Mucosa of gallbladder (tissue), 1 donor: ENCODE results near the gene IFNG-AS1. TPM values are rescaled to one million over a fixed set of nuclear protein-coding genes. Genes with fewer than 3 reads are reported as not detected.

Source experiments
- DNase-seq: peaks from one replicate; pipeline ENCODE4 v3.0.0-alpha.2; 2020; ENCODE audit warnings: low spot score
- total RNA-seq: library from RNA; stranded (reverse); gene quantifications from one replicate; pipeline ENCODE4 v1.2.1, GENCODE V29; 2021
- donor health status: DM: no; HTN: no; CAD: no.

Gene IFNG-AS1
- total RNA-seq, 1 donor from 2014 or later = not detected

- no peak for DNase-seq
These were observed 48.5 kb downstream of the IFNG-AS1 start for GRCh38 chr12:68037616-68038255.

DNA sequence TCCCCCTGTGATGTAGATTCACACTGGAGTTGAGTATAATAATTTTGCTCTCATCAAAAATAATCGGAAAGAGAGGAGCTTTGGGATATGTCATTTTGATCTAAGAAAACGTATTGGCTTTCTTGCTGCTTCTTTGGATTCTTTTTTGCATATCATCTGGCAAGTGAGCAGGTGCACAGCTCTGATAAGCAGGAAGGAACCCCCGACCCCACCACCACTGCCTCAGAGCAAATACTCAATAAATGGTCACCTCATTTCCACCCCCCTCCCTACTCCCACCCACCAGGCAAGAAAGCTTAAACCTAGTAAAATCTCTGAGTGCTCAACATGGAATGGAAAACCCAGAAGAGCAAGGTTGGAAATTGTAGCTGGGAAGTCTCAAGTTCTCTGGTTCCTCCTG, 49.4 kb downstream of the IFNG-AS1 start:
- DNase-seq = no peak

- DNase-seq = peak; percentile 75
These were observed 51.3 kb downstream of the IFNG-AS1 start for GRCh38 chr12:68040450-68041075.

DNA sequence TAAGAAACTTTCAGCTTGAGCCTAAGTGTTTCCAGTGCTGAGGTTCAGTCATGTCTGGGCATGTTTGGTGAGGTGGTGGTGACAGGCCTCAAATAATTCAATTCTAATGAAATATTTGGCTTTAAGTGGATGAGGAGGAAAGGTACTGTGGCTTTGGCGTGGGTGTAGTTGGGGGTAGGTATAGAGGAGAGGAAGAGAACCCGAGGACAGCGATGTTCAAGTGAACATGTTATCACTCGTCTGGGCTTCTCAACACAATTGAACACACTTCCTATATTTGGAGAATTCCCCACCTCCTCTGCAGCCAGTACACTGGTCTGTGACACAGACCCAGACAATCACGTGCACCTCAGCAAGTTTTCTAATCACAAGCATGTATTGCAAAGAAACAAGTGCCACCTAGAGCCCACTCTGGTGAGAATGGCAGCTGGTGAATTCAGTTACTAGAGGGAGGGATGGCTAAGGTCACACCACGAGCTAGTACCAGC, 53.0 kb downstream of the IFNG-AS1 start:
- DNase-seq = no peak

GRCh38 chr12:68043435-68043834, 54.2 kb downstream of the IFNG-AS1 start:
- no peak for DNase-seq

DNA sequence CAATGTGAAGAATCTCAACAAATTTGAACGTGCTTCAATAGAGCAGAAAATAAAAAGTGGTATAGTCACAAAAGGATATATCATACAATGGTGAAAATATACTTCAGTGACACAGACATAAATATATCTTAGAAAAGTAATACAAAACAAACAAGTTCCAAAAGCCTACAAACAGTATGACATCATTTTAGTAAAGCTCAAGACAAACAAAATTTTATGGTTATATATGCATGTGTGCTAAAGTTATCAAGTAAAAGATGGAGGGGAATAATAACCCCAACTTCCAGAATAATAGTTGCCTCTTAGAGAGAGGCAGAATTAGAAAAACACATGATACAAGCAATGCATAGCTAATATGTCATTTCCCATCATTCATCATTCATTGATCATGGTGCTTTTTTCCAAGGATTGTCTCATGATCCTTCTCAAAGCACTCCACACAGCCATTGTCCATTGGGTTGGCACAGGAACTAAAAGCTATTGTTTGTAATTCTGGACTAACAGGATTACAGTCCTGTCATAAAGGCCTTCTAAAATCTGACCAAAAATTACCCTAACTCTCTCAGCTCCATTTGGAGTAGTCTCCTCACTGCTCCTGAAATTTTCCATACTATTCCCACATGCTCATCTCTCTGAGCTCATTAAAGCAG, 59.5 kb downstream of the IFNG-AS1 start:
- DNase-seq = no peak

DNA sequence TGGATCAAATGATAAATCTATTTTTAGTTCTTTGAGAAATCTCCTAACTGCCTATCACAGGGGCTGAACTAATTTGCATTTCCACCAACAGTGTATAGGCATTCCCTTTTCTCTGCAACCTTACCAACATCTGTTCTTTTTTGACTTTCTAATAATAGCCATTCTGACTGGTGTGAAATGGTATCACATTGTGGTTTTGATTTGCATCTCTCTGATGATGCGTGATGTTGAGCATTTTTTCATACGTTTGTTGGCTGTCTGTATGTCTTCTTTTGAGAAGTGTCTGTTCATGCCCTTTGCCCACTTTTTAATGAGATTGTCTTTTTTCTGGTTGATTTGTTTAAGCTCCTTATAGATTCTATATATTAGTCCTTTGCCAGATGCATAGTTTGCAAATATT, 67.1 kb downstream of the IFNG-AS1 start:
- no peak for DNase-seq

- no peak for DNase-seq
These were observed 74.8 kb downstream of the IFNG-AS1 start for GRCh38 chr12:68063900-68064590.

DNA sequence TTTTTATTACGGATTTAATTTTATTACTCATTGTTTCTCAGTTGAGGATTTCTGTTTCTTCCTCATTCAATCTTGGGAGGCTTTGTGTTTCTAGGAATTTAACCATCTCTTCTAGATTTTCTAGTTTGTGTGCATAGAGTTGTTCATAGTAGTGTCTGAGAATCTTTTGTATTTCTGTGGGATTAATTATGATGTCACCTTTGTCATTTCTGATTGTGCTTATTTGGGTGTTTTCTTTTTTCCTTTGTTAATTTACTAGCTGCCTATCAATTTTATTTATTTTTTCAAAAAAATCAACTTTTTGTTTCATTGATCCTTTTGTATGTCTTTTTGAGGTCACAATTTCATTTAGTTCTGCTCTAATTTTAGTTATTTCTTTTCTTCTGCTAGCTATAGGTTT, 75.9 kb downstream of the IFNG-AS1 start:
- no peak for DNase-seq

DNA sequence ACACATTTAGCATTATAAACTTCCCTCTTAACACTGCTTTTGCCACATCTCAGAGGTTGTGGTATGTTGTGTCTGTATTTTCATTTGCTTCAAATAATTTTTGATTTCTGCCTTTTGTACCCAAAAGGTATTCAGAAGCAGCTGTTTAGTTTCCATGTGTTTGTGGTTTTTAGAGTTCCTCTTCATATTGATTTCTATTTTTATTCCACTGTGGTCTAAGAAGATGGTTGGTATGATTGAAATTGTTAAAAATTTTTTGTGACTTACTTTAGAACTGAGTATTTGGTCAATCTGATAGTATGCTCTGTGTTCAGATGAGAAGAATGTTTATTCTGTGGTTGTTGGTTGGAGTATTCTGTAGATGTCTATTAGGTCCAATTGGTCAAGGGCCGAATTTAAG, 76.4 kb downstream of the IFNG-AS1 start:
- no peak for DNase-seq

DNA sequence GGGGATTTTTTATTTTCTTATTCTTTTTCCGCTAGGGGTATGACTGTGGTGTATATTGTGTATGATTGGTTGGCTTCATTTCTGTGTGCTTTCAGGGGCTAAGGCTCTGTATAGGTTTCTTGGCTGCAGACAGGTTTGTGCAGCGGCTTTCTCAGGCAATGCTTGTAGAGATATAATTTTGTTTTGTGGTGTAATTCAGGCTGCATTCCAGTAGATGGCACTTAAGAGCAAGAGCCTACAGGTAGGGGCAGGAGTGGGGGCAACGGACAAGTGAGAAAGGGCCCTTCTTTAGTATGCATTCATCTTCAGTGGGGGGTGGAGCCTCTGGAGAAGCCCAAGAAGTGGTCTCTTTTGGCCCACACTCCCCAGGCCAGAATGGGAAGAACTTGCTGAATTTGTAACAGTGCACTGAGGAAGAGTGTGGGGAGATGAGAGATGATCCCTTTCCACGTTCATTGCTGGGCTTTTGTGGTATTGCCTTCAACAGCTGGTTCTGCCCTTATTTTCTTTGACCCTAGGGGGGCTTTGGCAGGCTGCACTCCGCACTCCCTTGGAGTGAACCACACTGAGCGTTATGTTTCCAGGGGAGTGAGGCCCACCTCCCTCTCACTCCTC, 78.6 kb downstream of the IFNG-AS1 start:
- no peak for DNase-seq

- no peak for DNase-seq
These were observed 80.0 kb downstream of the IFNG-AS1 start for GRCh38 chr12:68069275-68069674.

Other genes starting within 250 kb of the IFNG-AS1 start
- 0.66 TPM for gene IFNG, start 170.3 kb downstream of the IFNG-AS1 start, total RNA-seq
- gene IL26, start 236.4 kb downstream of the IFNG-AS1 start, total RNA-seq = not detected